ENCODE results near the gene COMMD8. TPM values are rescaled to one million over a fixed set of nuclear protein-coding genes. Genes with fewer than 3 reads are reported as not detected.

The COMMD8 gene
- total RNA-seq, 1 donor from 2014 or later = 26.9 TPM

DNA sequence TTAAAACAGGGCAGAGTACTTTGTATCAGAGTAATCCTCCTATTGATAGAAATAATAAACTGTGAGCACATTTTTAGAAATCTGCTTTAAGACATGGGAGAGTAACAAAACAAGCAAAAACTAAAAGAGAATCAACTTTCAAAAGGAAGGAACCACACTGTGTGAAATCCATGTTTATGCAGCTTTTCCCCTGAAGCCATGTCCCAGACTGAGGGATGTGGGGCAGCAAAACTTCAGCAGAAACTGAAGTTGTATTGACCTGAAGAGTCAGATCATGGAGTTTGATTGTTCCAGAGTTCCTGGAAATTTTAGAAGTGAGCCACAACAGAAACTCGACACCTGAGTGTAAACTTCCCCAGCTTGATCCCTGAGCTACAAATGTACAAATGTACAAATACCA is 53.2 kb downstream of the COMMD8 start:
- H3K4me3 ChIP-seq (ENCODE audit: low read depth, low read length) = no peak overlapping the region
- DNase-seq (ENCODE audit: low read depth) = no peak
- TF ChIP-seq, protein P1, sequence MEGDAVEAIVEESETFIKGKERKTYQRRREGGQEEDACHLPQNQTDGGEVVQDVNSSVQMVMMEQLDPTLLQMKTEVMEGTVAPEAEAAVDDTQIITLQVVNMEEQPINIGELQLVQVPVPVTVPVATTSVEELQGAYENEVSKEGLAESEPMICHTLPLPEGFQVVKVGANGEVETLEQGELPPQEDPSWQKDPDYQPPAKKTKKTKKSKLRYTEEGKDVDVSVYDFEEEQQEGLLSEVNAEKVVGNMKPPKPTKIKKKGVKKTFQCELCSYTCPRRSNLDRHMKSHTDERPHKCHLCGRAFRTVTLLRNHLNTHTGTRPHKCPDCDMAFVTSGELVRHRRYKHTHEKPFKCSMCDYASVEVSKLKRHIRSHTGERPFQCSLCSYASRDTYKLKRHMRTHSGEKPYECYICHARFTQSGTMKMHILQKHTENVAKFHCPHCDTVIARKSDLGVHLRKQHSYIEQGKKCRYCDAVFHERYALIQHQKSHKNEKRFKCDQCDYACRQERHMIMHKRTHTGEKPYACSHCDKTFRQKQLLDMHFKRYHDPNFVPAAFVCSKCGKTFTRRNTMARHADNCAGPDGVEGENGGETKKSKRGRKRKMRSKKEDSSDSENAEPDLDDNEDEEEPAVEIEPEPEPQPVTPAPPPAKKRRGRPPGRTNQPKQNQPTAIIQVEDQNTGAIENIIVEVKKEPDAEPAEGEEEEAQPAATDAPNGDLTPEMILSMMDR (conservative IDR thresholded peaks at IDR 0.05; ENCODE audit: low read depth, low read length) = no peak

DNA sequence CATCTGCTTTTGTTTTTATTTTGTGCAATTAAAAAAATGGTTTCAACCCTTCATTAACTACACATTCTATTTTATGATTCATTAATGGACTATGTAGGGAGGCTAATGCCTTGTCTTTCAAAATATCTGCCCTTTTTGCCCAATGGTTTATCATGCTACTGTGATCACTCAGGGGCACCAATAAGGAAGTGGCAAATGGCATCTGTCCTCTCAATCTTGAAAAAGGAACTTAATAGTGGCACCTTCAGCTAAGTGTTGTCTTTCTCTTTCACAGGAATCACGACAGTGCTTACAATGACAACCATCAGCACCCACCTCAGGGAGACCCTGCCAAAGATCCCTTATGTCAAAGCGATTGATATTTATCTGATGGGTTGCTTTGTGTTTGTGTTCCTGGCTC is 57.1 kb downstream of the COMMD8 start:
- no peak overlapping the region for H3K4me3 ChIP-seq (ENCODE audit: low read depth, low read length)
- no peak for DNase-seq (ENCODE audit: low read depth)
- TF ChIP-seq, protein P1 (conservative IDR thresholded peaks at IDR 0.05; ENCODE audit: low read depth, low read length) = no peak

Other genes starting within 250 kb of the COMMD8 start
- gene ATP10D, start 21.6 kb upstream of the COMMD8 start, total RNA-seq = 9.7 and 10.8 TPM in 2 replicates